ENCODE measurements around the gene STRA6.

Gene STRA6, protein sequence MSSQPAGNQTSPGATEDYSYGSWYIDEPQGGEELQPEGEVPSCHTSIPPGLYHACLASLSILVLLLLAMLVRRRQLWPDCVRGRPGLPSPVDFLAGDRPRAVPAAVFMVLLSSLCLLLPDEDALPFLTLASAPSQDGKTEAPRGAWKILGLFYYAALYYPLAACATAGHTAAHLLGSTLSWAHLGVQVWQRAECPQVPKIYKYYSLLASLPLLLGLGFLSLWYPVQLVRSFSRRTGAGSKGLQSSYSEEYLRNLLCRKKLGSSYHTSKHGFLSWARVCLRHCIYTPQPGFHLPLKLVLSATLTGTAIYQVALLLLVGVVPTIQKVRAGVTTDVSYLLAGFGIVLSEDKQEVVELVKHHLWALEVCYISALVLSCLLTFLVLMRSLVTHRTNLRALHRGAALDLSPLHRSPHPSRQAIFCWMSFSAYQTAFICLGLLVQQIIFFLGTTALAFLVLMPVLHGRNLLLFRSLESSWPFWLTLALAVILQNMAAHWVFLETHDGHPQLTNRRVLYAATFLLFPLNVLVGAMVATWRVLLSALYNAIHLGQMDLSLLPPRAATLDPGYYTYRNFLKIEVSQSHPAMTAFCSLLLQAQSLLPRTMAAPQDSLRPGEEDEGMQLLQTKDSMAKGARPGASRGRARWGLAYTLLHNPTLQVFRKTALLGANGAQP

DNA sequence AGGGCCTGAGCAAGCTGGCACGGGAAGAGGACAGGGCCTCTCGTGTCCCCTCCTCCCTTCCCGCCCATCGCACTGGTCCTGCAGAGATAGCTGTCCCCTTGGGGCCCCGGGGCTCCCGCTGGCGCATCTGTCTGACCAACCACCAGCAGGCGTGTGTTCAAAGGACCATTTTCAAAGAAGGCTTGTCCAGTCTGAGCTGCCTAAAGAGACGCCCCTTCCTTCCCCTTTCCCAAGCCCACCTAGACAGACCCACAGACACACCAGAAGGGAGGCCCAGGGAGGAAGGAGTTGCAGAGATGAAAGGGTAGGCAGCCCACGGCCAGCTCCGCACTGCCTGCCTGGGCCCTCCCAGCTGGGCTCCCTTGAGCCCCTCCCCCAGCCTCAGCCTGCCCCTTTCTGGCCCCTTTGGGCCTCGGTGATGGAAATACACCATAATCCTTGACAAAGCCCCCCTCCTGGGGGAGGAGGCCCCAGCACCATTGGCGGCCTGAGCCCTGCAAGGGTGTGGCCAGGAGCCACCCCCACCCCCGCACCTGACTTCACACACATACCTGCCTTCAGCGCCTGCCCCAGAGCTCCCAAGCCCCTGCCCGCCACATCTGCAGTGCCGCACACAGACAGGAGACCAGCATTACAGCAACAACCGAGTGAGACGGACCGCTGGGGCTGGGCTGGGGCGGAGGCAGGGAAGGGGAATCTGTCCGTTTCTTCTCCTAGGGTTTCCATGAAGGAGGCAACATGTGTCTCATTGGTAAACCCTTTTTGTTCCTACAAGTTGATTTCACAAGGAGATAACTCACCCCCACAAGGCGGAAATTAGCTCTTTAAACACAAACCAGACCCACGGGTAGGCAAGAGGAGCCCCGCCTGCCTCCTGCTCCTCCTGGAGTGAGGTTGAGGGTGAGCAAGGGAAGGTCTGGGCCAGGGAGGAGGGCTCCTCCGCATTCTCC lies at the start of gene STRA6:
Gene STRA6, minus strand, starts transcription at position 336 of the 950 bp plus-strand sequence. CDS start 520 bp downstream, outside the sequence.
- Histone ChIP-seq H3K36me3 (ENCODE audit: control insufficient read depth in 2 of 2, insufficient read depth in 2 of 2, low read length in 2 of 2) (no peaks in the 10 kb centered on the region), H3K27me3 (ENCODE audit: control insufficient read depth in 2 of 2, insufficient read depth in 2 of 2, low read length in 2 of 2) (no peaks in the 10 kb centered on the region), H3K4me3 (ENCODE audit: low read length in 2 of 2) (no peak within 1 kb of the TSS), H3K9me3 (ENCODE audit: control insufficient read depth in 2 of 2, low read length in 2 of 2) (no peaks in the 10 kb centered on the region), H3K27ac (ENCODE audit: low read depth in 2 of 2, low read length in 2 of 2) (no peak within 1 kb of the TSS), H3K4me1 (ENCODE audit: control insufficient read depth in 2 of 2, insufficient read depth in 2 of 2, low read length in 2 of 2) (peaks cover 0 to 2% of the 10 kb centered on the region in 2 donors), H3K9ac (ENCODE audit: low read depth in 1 of 2, low read length in 2 of 2) (no peak within 1 kb of the TSS)

DNA sequence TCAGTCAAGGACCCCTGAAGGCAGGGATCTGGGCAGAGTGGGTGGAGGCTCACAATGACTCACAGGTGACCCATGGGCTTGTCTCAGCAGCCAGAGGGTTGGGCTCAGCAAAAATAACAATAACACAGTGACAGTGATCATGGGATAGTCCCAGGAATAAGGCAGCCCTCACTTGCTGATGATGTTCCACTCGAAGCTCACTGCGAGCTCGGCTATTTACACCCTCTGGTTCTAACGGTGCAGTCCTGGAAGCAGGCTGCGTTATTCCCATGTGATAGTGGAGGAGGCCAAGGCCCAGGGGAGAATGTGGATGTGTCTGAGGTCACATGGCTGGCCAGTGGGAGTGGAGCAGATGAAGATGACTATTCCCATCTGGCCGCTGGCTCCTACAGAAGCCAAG lies 49.7 kb upstream of the STRA6 start:
- Histone ChIP-seq H3K9ac (ENCODE audit: low read depth in 1 of 2, low read length in 2 of 2) (no peak overlapping the region), H3K4me3 (ENCODE audit: low read length in 2 of 2) (no peak overlapping the region), H3K27ac (ENCODE audit: low read depth in 2 of 2, low read length in 2 of 2) (no peak overlapping the region), H3K4me1 (ENCODE audit: control insufficient read depth in 2 of 2, insufficient read depth in 2 of 2, low read length in 2 of 2) (no peaks in the 10 kb centered on the region), H3K27me3 (ENCODE audit: control insufficient read depth in 2 of 2, insufficient read depth in 2 of 2, low read length in 2 of 2) (no peaks in the 10 kb centered on the region), H3K9me3 (ENCODE audit: control insufficient read depth in 2 of 2, low read length in 2 of 2) (no peaks in the 10 kb centered on the region), H3K36me3 (ENCODE audit: control insufficient read depth in 2 of 2, insufficient read depth in 2 of 2, low read length in 2 of 2) (no peaks in the 10 kb centered on the region)

DNA sequence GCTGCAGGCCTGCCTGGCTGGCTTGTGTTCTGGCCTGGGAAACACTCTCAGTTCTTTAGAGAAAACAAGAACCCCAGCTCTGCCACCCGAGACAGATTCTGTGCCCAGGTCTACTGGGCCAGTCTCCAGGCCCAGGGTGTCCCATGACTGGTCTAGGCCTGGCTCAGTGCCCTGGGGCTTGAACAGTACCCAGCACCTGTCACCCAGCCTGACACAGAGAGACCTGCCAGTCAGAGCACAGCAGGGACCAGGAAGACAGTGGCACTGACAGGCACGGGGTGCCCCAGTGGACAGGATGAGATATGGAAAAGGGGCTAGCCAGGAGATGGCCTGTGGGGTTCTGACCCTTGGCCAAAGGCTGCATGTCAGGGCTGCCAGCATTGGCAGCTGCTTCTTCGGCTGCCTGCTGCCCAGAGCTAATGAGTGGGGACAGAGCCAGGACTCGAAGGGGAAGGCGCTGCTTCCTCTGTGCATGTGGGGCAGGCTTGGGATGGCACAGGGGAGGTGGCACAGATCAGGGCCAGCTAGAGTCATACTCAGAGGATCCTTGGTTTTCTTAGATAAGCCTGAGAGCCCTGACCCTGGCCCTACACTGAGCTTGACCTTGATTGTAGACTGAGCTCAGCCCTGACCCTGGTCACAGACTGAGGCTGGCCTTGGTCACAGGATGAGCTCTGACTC lies 48.7 kb upstream of the STRA6 start:
- Histone ChIP-seq H3K36me3 (ENCODE audit: control insufficient read depth in 2 of 2, insufficient read depth in 2 of 2, low read length in 2 of 2) (no peaks in the 10 kb centered on the region), H3K27me3 (ENCODE audit: control insufficient read depth in 2 of 2, insufficient read depth in 2 of 2, low read length in 2 of 2) (no peaks in the 10 kb centered on the region), H3K4me3 (ENCODE audit: low read length in 2 of 2) (no peak overlapping the region), H3K9me3 (ENCODE audit: control insufficient read depth in 2 of 2, low read length in 2 of 2) (no peaks in the 10 kb centered on the region), H3K27ac (ENCODE audit: low read depth in 2 of 2, low read length in 2 of 2) (no peak overlapping the region), H3K4me1 (ENCODE audit: control insufficient read depth in 2 of 2, insufficient read depth in 2 of 2, low read length in 2 of 2) (no peaks in the 10 kb centered on the region), H3K9ac (ENCODE audit: low read depth in 1 of 2, low read length in 2 of 2) (no peak overlapping the region)

DNA sequence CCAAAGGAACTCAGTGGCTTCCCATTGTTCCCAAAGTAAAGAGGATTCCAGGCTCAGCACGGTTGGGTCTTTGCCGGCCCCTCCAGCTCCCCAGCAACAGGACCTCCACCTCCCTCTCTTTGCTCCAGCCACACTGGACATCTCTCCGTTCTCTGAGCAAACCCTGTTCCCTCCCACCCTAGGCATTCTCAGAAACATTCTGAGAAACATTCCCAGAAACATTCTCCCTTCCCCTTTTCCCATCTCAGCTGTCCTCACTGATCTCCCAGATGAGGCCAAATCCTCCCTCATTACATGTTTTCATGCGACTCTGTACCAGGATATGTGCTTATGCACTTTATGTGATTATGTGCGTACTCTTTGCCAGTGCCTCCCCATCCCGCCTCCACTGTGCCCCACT lies 47.7 kb upstream of the STRA6 start:
- Histone ChIP-seq H3K9ac (ENCODE audit: low read depth in 1 of 2, low read length in 2 of 2) (no peak overlapping the region), H3K9me3 (ENCODE audit: control insufficient read depth in 2 of 2, low read length in 2 of 2) (no peaks in the 10 kb centered on the region), H3K4me1 (ENCODE audit: control insufficient read depth in 2 of 2, insufficient read depth in 2 of 2, low read length in 2 of 2) (no peaks in the 10 kb centered on the region), H3K27ac (ENCODE audit: low read depth in 2 of 2, low read length in 2 of 2) (no peak overlapping the region), H3K27me3 (ENCODE audit: control insufficient read depth in 2 of 2, insufficient read depth in 2 of 2, low read length in 2 of 2) (no peaks in the 10 kb centered on the region), H3K4me3 (ENCODE audit: low read length in 2 of 2) (no peak overlapping the region), H3K36me3 (ENCODE audit: control insufficient read depth in 2 of 2, insufficient read depth in 2 of 2, low read length in 2 of 2) (no peaks in the 10 kb centered on the region)

DNA sequence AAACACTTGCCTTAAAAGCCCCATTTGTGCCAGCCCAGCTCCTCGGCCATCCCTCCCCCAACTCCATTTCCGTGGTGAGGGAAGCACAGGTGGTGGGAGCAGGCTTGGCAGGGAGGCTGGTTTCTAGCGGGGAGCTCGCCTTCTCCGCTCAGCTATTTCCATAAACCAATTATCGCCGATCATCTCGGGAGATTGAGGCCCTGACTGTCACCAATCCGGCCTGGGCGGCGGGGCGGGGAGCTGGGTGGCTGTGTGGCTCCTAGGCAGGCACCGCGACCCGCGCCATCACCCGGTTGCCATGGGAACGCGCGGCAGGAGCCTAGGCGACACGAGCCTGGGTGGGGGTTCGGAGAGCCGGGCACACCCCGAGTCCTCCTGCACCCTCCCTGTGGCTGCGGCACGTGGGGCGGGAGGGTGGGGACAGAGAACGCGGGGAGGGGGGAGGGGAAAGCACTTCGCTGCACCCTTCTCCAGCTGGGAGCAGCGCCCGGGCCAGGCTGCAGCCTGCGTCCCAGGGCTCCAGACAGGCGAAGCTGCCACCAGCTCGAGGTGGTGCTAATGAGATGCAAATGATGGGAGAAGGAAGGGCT lies 42.9 kb upstream of the STRA6 start:
- H3K4me3 ChIP-seq (ENCODE audit: low read length in 2 of 2) = no peak overlapping the region
- H3K27ac ChIP-seq (ENCODE audit: low read depth in 2 of 2, low read length in 2 of 2) = no peak overlapping the region

DNA sequence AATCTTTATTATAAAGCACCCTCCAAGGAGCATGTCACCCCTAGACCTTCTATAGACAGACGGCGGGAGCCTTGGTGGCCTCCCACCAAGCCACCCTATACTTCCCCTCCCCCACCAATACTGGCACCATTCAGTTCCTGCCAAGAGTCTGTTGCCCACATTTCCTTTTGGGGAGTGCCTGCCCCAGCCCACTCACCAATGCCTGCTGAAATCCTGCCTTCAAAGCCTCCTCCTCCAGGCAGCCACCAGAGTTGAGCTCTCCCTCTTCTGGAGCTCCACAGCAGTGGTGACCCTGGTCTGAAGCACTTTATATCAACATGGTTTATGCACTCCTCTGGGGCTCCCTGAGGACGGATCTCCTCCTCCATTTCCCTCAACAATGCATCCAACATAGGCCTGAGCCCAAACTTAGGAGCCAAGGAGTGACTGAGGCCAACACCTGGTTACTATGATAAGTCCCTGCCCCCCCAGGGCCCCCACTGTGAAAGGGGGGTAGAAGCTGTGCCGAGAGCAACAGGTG lies 42.3 kb upstream of the STRA6 start:
- Histone ChIP-seq H3K9me3 (ENCODE audit: control insufficient read depth in 2 of 2, low read length in 2 of 2) (no peaks in the 10 kb centered on the region), H3K4me3 (ENCODE audit: low read length in 2 of 2) (no peak overlapping the region), H3K27ac (ENCODE audit: low read depth in 2 of 2, low read length in 2 of 2) (no peak overlapping the region), H3K36me3 (ENCODE audit: control insufficient read depth in 2 of 2, insufficient read depth in 2 of 2, low read length in 2 of 2) (no peaks in the 10 kb centered on the region), H3K9ac (ENCODE audit: low read depth in 1 of 2, low read length in 2 of 2) (no peak overlapping the region), H3K4me1 (ENCODE audit: control insufficient read depth in 2 of 2, insufficient read depth in 2 of 2, low read length in 2 of 2) (peaks cover 0 to 6% of the 10 kb centered on the region in 2 donors), H3K27me3 (ENCODE audit: control insufficient read depth in 2 of 2, insufficient read depth in 2 of 2, low read length in 2 of 2) (no peaks in the 10 kb centered on the region)

More for the DNA sequence above, 42.9 kb upstream of the STRA6 start:
- no peaks in the 10 kb centered on the region for H3K36me3 ChIP-seq (ENCODE audit: control insufficient read depth in 2 of 2, insufficient read depth in 2 of 2, low read length in 2 of 2)
- peaks cover 0 to 2% of the 10 kb centered on the region in 2 donors for H3K4me1 ChIP-seq (ENCODE audit: control insufficient read depth in 2 of 2, insufficient read depth in 2 of 2, low read length in 2 of 2)
- no peaks in the 10 kb centered on the region for H3K9me3 ChIP-seq (ENCODE audit: control insufficient read depth in 2 of 2, low read length in 2 of 2)
- H3K9ac ChIP-seq (ENCODE audit: low read depth in 1 of 2, low read length in 2 of 2) = no peak overlapping the region
- no peaks in the 10 kb centered on the region for H3K27me3 ChIP-seq (ENCODE audit: control insufficient read depth in 2 of 2, insufficient read depth in 2 of 2, low read length in 2 of 2)

DNA sequence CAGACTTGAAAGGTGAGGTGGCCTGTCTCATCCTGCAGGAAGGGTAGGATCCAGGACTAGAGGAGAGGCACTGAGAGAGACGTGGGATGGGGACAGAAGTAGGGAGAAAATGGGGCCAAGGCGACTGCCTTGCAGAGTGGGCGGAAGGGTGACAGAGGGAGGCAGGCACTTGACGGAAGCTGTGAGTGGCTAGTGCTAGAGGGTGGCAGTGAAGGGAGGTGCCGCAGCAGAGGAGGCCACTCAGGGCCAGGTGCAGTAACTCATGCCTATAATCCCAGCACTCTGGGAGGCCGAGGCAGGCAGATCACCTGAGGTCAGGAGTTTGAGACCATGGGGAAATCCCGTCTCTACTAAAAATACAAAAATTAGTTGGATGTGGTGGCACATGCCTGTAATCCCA lies 40.8 kb upstream of the STRA6 start:
- Histone ChIP-seq H3K4me3 (ENCODE audit: low read length in 2 of 2) (no peak overlapping the region), H3K27ac (ENCODE audit: low read depth in 2 of 2, low read length in 2 of 2) (no peak overlapping the region), H3K9ac (ENCODE audit: low read depth in 1 of 2, low read length in 2 of 2) (no peak overlapping the region), H3K27me3 (ENCODE audit: control insufficient read depth in 2 of 2, insufficient read depth in 2 of 2, low read length in 2 of 2) (no peaks in the 10 kb centered on the region), H3K4me1 (ENCODE audit: control insufficient read depth in 2 of 2, insufficient read depth in 2 of 2, low read length in 2 of 2) (peaks cover 0 to 6% of the 10 kb centered on the region in 2 donors), H3K36me3 (ENCODE audit: control insufficient read depth in 2 of 2, insufficient read depth in 2 of 2, low read length in 2 of 2) (no peaks in the 10 kb centered on the region), H3K9me3 (ENCODE audit: control insufficient read depth in 2 of 2, low read length in 2 of 2) (no peaks in the 10 kb centered on the region)

DNA sequence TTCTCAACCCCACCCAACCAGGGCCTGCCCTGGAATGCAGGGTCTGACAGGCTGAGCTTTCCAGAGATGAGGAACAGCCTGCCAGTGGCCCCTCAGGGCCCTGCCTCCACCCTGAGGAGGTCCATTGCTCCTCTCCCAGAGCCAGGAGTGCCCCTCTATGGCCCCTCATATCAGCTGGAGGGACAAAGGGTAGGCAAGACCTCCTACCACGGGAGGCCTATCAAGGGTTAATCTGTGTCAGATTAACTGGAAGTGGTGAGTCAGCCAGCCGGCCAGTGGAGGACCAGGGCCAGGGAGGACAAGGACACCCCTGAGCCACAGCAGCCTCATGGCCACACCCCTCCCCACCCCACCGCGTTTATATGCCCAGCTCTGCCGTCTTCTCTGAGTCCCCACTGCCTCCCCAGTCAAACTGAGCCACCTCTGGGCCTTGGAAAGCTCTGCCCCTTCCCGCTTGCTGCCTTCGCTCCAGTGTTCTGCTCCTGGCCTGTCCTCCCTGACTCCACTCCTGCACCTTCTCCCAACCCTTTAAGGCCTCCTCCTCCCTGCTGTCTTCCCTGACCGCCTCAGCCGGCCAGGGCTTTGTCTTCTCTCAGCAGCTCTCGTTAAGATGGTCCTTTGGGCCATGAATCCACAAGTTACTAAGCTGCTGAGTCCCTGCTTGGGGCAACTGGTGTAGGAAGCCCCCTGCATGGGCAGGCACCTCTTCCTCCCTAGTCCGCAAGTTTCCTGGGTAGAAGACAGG lies 40.0 kb upstream of the STRA6 start:
- Histone ChIP-seq H3K4me1 (ENCODE audit: control insufficient read depth in 2 of 2, insufficient read depth in 2 of 2, low read length in 2 of 2) (peaks cover 0 to 6% of the 10 kb centered on the region in 2 donors), H3K4me3 (ENCODE audit: low read length in 2 of 2) (no peak overlapping the region), H3K36me3 (ENCODE audit: control insufficient read depth in 2 of 2, insufficient read depth in 2 of 2, low read length in 2 of 2) (no peaks in the 10 kb centered on the region), H3K9ac (ENCODE audit: low read depth in 1 of 2, low read length in 2 of 2) (no peak overlapping the region), H3K9me3 (ENCODE audit: control insufficient read depth in 2 of 2, low read length in 2 of 2) (no peaks in the 10 kb centered on the region), H3K27ac (ENCODE audit: low read depth in 2 of 2, low read length in 2 of 2) (no peak overlapping the region), H3K27me3 (ENCODE audit: control insufficient read depth in 2 of 2, insufficient read depth in 2 of 2, low read length in 2 of 2) (no peaks in the 10 kb centered on the region)
